GM10266 (cell line): ENCODE results near the gene SHISA9.

Experiments used
- DNase-seq: peaks from one replicate; pipeline ENCODE4 v3.0.0; 2012; ENCODE audit errors: extremely low spot score
- TF ChIP-seq, protein P1 (sequence below): IDR thresholded peaks from 2 replicates; pipeline ENCODE4 v1.5.1; 2012; ENCODE audit warnings: mild to moderate bottlenecking, low read depth; ENCODE audit not compliant: control insufficient read depth, insufficient read depth; ENCODE audit errors: missing control alignments

Gene SHISA9

DNA sequence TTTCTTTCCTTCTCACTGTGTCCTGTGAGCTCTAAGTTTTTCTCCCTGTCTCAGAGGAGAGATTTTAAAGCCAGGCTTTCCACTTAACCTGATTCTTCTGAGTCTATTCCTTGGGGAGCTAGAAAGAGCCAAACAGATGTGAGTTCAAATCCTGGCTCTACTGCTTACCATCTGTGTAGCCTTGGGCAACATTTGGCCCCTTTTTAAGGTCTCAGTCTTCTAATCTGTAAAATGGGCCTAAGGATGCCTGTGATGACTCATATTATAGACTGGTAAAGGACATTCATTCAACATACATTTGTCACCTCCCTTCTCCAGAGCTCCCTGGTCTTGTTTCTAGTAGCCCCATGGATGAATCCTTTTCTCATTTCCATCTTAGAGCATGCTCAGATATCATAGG, 304.0 kb downstream of the SHISA9 start:
- TF ChIP-seq, protein P1, sequence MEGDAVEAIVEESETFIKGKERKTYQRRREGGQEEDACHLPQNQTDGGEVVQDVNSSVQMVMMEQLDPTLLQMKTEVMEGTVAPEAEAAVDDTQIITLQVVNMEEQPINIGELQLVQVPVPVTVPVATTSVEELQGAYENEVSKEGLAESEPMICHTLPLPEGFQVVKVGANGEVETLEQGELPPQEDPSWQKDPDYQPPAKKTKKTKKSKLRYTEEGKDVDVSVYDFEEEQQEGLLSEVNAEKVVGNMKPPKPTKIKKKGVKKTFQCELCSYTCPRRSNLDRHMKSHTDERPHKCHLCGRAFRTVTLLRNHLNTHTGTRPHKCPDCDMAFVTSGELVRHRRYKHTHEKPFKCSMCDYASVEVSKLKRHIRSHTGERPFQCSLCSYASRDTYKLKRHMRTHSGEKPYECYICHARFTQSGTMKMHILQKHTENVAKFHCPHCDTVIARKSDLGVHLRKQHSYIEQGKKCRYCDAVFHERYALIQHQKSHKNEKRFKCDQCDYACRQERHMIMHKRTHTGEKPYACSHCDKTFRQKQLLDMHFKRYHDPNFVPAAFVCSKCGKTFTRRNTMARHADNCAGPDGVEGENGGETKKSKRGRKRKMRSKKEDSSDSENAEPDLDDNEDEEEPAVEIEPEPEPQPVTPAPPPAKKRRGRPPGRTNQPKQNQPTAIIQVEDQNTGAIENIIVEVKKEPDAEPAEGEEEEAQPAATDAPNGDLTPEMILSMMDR = no peak
- no peak for DNase-seq

DNA sequence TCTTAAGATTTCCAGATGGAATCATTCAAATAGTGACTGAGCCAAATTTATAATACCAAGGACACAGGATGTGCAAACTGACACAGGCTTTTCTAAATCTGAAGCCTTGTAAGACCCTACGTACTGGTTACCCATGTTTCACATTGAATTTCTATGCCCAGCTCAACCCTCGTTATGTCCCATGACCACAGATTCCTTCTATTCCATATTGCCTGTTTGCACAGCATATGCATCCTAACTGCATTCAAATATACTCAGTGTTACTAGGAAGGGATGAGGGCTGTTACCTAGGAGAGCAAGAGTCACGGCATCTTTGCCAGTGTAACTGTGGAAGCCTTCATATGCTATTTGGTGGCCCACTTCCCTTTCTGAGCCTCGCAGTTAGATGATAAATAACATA, 305.2 kb downstream of the SHISA9 start:
- DNase-seq = no peak
- TF ChIP-seq, protein P1 = no peak

DNA sequence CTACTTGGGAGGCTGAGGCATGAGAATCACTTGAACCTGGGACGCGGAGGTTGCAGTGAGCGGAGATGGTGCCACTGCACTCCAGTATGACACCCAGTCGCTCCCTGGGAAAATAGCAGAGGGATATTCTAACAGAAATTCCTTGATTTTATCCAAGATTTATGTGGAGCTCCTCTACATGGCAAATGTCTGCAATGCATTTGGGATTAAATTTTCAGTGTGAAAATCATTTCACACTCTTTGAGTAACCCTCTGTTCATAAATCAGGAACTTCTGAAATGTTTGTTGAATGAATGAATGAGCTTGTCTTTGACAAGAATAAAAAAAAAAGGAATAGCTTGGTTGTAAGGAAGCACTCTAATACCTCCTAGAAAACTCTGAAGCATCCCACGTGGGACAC, 305.8 kb downstream of the SHISA9 start:
- TF ChIP-seq, protein P1 = no peak
- DNase-seq = no peak

DNA sequence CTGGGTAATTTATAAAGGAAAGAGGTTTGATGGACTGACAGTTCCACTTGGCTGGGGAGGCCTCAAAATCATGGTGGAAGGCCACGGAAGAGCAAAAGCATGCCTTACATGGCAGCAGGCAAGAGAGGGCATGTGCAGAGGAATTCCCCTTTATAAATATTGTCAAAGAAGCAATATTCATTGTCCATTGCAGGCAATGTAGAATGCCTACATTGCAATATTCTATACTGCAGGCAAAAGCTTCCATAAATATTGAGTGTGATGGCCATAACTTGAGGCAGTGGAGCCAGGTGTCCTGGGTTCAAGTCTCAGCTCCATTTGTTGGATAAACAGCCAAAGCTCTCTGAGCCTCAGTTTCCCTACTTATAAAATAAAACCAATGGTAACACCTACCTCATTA, 322.3 kb downstream of the SHISA9 start:
- TF ChIP-seq, protein P1 = no peak
- DNase-seq = no peak

DNA sequence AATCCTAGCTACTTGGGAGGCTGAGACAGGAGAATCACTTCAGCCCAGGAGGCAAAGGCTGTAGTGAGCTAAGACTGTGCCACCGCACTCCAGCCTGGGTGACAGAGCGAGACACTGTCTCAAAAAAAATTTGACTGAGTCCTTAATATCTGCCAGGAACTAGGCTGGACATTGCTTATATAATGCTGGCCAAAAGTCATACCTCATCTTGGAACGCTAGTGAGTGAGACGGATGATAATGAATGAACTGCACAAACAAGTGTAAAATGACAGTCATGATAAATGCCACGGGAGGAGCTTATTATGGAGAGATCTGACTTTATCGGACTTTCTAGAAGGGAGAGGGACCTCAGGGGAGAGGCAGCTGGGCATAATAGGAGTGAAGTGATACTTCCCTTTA, 327.6 kb downstream of the SHISA9 start:
- TF ChIP-seq, protein P1 = no peak
- DNase-seq = no peak

DNA sequence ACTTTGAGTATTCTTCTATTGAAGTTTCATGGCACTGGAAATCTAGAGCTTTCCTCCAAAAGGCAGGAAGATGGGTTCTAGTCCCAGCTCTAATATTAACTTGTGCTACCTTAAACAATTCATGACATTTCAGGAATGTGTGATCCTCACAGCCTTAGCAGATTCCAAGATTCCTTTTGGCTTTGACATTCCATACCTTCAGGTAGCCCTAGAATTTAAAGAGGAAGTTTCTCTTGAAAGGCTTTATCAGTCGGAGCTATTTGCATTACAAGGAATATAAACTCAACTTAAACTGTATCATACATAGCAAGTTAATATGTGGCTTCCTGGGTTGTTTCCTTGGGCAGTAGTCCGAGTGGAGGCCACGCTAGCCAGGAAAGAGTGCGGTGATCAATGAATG, 330.0 kb downstream of the SHISA9 start:
- TF ChIP-seq, protein P1 = no peak
- no peak for DNase-seq

DNA sequence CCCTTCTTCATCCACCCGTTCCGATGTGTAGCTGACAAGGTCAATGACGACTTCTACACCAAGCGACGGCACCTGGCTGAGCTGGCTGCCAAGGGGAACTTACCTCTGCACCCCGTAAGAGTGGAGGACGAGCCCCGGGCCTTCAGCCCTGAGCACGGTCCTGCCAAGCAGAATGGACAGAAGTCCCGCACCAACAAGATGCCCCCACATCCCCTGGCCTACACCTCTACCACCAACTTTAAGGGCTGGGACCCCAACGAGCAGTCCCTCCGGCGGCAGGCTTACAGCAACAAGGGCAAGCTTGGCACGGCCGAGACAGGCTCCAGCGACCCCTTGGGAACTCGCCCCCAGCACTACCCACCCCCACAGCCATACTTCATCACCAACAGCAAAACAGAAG, 333.6 kb downstream of the SHISA9 start:
- TF ChIP-seq, protein P1 = no peak
- no peak for DNase-seq
